ENCODE data around the gene RPLP2.
A peak's percentile ranks its signal among the peaks of the same experiment; 100 is the strongest.

RPLP2 gene

GRCh38 chr11:810040-810567 is 337 bp downstream of the RPLP2 start:
- no peak for DNase-seq

- no peak for DNase-seq
Observed at GRCh38 chr11:811446-812245, 1.9 kb downstream of the RPLP2 start.

GRCh38 chr11:812390-812789 is 2.6 kb downstream of the RPLP2 start:
- DNase-seq = no peak

- DNase-seq = no peak
Observed at GRCh38 chr11:813072-813455, 3.3 kb downstream of the RPLP2 start.

GRCh38 chr11:813456-814096 is 3.8 kb downstream of the RPLP2 start:
- no peak for DNase-seq

- DNase-seq = no peak
Observed at GRCh38 chr11:815675-816432, 6.1 kb downstream of the RPLP2 start.

- no peak for DNase-seq
Observed at GRCh38 chr11:816433-816779, 6.6 kb downstream of the RPLP2 start.

- no peak for DNase-seq
Observed at GRCh38 chr11:818396-819128, 8.8 kb downstream of the RPLP2 start, which contains the start of gene PNPLA2. Gene PNPLA2 (plus strand): TSS chr11:818914. CDS start chr11:819719, 805 bp downstream.

GRCh38 chr11:819129-819931 is 9.6 kb downstream of the RPLP2 start:
- peak; percentile 66 for DNase-seq

GRCh38 chr11:819943-820649 is 10.3 kb downstream of the RPLP2 start:
- peak; percentile 29 for DNase-seq

GRCh38 chr11:820655-821511 is 11.1 kb downstream of the RPLP2 start:
- DNase-seq = peak; percentile 32

GRCh38 chr11:821512-822371 is 12.0 kb downstream of the RPLP2 start:
- DNase-seq = no peak

- no peak for DNase-seq
Observed at GRCh38 chr11:823441-824291, 13.9 kb downstream of the RPLP2 start.

GRCh38 chr11:824292-824880 is 14.6 kb downstream of the RPLP2 start:
- no peak for DNase-seq

- no peak for DNase-seq
Observed at GRCh38 chr11:824942-825341, 15.2 kb downstream of the RPLP2 start.

GRCh38 chr11:825366-826226 is 15.8 kb downstream of the RPLP2 start:
- no peak for DNase-seq

GRCh38 chr11:826227-826621 is 16.5 kb downstream of the RPLP2 start:
- DNase-seq = no peak

Measured in amniotic stem cell (primary cell).